GM23338 (cell line): ENCODE results near the gene SNTB2. TPM values are rescaled to one million over a fixed set of nuclear protein-coding genes. Genes with fewer than 3 reads are reported as not detected.

ENCODE experiments used
- EZH2 ChIP-seq: fragments of 200-600 bp; sonication (generic); IDR thresholded peaks from one replicate; pipeline ENCODE4 v1.8.0; 2017; ENCODE audit warnings: antibody characterized with exemption, mild to moderate bottlenecking, low read depth; ENCODE audit not compliant: unreplicated experiment
- ZNF114 ChIP-seq: fragments of 250-450 bp; sonication (Bioruptor Pico); IDR thresholded peaks from 2 replicates; pipeline ENCODE4 v1.5.0; 2020; ENCODE audit warnings: mild to moderate bottlenecking, moderate library complexity
- ZNF462 ChIP-seq: fragments of 250-450 bp; sonication (Bioruptor Pico); IDR thresholded peaks from 2 replicates; pipeline ENCODE4 v1.5.0; 2020; ENCODE audit warnings: mild to moderate bottlenecking, moderate library complexity
- polyA plus RNA-seq: library from polyadenylated mRNA; unstranded; fragments of >200 nt; fragmentation: Nextera tagmentation; extraction: Ambion mirVana; gene quantifications from 2 replicates; pipeline ENCODE4 v1.2.1, GENCODE V29; 2016
- total RNA-seq: library from RNA; depleted of rRNA; stranded (reverse); fragments of >200 nt; shearing (Covaris generic); gene quantifications from 2 replicates; pipeline ENCODE4 v1.2.3, GENCODE V29; 2014
- TF ChIP-seq, protein P1 (sequence below): IDR thresholded peaks from one replicate; pipeline ENCODE4 v1.6.1; 2018; ENCODE audit warnings: antibody characterized with exemption; ENCODE audit not compliant: unreplicated experiment

SNTB2 gene
- total and polyA plus RNA-seq, 2 experiments from 2014 or later, result 4.8 to 42.7 TPM

DNA sequence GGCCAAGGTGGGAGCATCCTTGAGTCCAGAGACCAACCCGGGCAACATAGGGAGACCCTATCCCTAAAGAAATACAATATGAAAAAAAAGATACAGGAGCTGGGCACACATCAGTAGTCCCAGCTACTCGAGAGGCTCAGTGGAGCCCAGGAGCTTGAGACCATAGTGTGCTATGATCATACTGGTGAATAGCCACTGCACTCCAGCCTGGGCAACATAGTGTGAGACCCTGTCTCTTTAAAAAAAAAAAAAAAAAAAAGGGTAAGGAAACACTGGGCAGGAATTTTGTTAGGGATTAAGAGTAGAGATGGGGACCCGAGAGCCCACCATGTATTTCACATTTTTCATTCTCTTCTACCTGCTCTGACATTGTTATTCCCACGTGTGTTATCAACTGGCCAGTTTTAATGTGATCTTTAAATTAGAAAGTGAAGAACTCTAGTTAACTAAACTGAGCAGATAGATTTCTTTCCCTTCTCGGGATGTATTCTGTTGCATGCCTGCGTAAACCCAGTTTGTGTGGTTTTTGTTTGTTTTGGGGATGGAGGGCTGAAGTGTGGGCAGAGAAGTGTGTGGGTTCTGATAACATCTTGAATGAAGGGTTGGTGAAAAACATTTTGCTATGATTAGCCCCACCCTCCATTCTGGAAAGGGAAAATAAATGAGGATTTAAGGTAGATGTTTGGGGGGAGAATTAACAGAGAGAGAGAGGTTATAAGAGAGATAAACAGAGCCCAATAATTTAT is 17.2 kb upstream of the SNTB2 start (continued):
- TF ChIP-seq ZNF462 (CRISPR knock-in tag) (no peak), ZNF114 (no peak), EZH2 (no peak)
- TF ChIP-seq, protein P1, sequence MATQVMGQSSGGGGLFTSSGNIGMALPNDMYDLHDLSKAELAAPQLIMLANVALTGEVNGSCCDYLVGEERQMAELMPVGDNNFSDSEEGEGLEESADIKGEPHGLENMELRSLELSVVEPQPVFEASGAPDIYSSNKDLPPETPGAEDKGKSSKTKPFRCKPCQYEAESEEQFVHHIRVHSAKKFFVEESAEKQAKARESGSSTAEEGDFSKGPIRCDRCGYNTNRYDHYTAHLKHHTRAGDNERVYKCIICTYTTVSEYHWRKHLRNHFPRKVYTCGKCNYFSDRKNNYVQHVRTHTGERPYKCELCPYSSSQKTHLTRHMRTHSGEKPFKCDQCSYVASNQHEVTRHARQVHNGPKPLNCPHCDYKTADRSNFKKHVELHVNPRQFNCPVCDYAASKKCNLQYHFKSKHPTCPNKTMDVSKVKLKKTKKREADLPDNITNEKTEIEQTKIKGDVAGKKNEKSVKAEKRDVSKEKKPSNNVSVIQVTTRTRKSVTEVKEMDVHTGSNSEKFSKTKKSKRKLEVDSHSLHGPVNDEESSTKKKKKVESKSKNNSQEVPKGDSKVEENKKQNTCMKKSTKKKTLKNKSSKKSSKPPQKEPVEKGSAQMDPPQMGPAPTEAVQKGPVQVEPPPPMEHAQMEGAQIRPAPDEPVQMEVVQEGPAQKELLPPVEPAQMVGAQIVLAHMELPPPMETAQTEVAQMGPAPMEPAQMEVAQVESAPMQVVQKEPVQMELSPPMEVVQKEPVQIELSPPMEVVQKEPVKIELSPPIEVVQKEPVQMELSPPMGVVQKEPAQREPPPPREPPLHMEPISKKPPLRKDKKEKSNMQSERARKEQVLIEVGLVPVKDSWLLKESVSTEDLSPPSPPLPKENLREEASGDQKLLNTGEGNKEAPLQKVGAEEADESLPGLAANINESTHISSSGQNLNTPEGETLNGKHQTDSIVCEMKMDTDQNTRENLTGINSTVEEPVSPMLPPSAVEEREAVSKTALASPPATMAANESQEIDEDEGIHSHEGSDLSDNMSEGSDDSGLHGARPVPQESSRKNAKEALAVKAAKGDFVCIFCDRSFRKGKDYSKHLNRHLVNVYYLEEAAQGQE, result no peak
